AG09309 (cell line): ENCODE results near the gene NOL8.
A peak's percentile ranks its signal among the peaks of the same experiment; 100 is the strongest.

Source experiments
- DNase-seq: peaks from one replicate; pipeline ENCODE4 v3.0.0-alpha.2; 2010; ENCODE audit warnings: low read depth
- H3K4me3 ChIP-seq: 2 replicates; pipeline ENCODE4 v1.5.1; 2011; ENCODE audit warnings: mild to moderate bottlenecking, low read depth, low read length, moderate library complexity; ENCODE audit not compliant: control insufficient read depth
- CTCF ChIP-seq: IDR thresholded peaks from 2 replicates; pipeline ENCODE4 v1.5.1; 2011; ENCODE audit warnings: mild to moderate bottlenecking, low read depth, low read length, inconsistent platforms; ENCODE audit not compliant: insufficient read depth, control insufficient read depth; ENCODE audit errors: missing control alignments

NOL8 gene

GRCh38 chr9:92299116-92299515, 26.0 kb downstream of the NOL8 start:
- DNase-seq = no peak
- H3K4me3 ChIP-seq = no peak overlapping the region
- no peak for TF ChIP-seq CTCF

- no peak for TF ChIP-seq CTCF
- no peak for DNase-seq
- no peak overlapping the region for H3K4me3 ChIP-seq
Measured at GRCh38 chr9:92298036-92298435, 27.1 kb downstream of the NOL8 start.

GRCh38 chr9:92297611-92298010, 27.5 kb downstream of the NOL8 start:
- no peak for TF ChIP-seq CTCF
- no peak overlapping the region for H3K4me3 ChIP-seq
- no peak for DNase-seq

- no peak for DNase-seq
- TF ChIP-seq CTCF = no peak
Measured at GRCh38 chr9:92295827-92296258, 29.3 kb downstream of the NOL8 start.

GRCh38 chr9:92295240-92295790, 29.8 kb downstream of the NOL8 start:
- H3K4me3 ChIP-seq = no peak overlapping the region
- TF ChIP-seq CTCF = no peak
- no peak for DNase-seq

More at GRCh38 chr9:92295827-92296258, 29.3 kb downstream of the NOL8 start:
- no peak overlapping the region for H3K4me3 ChIP-seq

- DNase-seq = no peak
- TF ChIP-seq CTCF = no peak
- peak overlapping the region; percentile 76 for H3K4me3 ChIP-seq
Measured at GRCh38 chr9:92294297-92294676, 30.9 kb downstream of the NOL8 start.
